Measurements from ENCODE around the gene LRCH3.

DNA sequence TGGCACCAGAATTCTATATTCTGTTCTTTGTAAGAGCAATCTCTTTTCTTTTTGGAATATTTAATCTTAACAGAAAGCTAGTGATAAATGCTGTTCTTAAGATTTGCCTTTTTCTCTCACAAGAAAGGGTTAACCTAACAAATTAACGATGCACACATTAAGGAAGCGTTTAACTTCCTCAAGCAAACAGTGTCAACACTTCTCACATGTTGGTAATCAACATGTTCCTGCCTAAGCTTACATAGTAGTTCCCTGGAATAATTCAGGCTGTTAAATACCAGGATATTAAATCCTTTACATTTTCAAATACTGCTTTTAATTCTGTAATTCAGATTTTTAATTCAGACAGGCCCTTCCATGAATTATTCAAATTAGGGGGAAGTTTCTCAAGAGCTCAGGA, 91.5 kb downstream of the LRCH3 start:
- TF ChIP-seq, protein P1, sequence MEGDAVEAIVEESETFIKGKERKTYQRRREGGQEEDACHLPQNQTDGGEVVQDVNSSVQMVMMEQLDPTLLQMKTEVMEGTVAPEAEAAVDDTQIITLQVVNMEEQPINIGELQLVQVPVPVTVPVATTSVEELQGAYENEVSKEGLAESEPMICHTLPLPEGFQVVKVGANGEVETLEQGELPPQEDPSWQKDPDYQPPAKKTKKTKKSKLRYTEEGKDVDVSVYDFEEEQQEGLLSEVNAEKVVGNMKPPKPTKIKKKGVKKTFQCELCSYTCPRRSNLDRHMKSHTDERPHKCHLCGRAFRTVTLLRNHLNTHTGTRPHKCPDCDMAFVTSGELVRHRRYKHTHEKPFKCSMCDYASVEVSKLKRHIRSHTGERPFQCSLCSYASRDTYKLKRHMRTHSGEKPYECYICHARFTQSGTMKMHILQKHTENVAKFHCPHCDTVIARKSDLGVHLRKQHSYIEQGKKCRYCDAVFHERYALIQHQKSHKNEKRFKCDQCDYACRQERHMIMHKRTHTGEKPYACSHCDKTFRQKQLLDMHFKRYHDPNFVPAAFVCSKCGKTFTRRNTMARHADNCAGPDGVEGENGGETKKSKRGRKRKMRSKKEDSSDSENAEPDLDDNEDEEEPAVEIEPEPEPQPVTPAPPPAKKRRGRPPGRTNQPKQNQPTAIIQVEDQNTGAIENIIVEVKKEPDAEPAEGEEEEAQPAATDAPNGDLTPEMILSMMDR (IDR thresholded peaks at IDR 0.05) = no peak
- no peak for TF ChIP-seq POLR2A (IDR thresholded peaks at IDR 0.05)
